Esophagus muscularis mucosa (tissue), 3 donors: Measurements from ENCODE around the gene NISCH.

Experiments used
- CTCF ChIP-seq, 3 experiments: fragments of 200-600 bp in 2 of 3; fragments of 450-650 bp in 1 of 3; sonication (generic) in 2 of 3; IDR thresholded peaks; one replicate each; pipeline ENCODE4 v1.5.1; 2017 to 2019; ENCODE audit warnings: antibody characterized with exemption in 3 of 3, mild to moderate bottlenecking in 2 of 3, moderate library complexity in 1 of 3
- POLR2A ChIP-seq: fragments of 450-650 bp; IDR thresholded peaks from one replicate; pipeline ENCODE4 v1.6.1; 2017; ENCODE audit warnings: antibody characterized with exemption, moderate library complexity, mild to moderate bottlenecking, low read depth

DNA sequence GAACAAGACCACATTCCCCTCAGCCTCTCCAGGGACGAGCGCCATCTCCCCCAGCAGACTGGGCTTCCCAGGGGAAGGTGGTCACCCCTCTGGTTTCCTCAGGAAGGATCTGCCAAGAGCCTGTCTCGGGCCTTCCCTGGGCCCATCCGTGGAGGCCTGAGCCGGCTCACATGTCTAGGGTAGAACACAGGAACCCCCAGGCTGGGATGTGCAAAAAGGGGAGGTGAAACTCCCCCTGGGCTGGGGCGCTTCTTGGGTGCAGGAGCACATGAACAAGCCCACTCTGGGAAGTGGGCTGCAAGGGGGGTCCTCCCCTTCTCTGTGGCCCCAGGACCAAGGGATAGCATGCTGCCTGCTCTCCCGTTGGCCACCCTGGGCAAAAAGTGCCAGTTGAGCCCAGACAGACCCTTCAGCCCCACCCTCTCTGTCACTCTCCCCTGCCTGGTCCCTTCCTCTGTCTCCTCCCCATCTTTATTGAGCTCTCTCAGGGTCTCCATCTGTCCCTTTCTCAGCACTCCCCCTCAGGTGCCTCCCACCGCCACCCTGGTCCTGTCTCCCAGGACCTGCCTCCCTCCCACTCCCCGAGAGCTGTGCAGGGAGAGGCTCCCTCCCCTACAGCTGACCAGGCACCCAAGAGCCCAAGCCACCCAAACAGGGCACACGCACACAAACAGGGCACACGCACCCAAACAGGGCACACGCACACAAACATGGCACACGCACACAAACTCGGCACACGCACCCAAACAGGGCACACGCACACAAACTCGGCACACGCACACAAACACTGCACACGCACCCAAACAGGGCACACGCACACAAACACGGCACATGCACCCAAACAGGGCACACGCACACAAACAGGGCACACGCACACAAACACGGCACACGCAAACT is 11.4 kb upstream of the NISCH start:
- no peak for TF ChIP-seq CTCF (IDR thresholded peaks at IDR 0.05)
- TF ChIP-seq POLR2A = no peak
